ENCODE results near the gene CAMKMT. TPM values are rescaled to one million over a fixed set of nuclear protein-coding genes. Genes with fewer than 3 reads are reported as not detected.
"Not testable (repeated sequence)": the region's sequence is repeated elsewhere in the genome, so short reads cannot be mapped to it uniquely, and the experiment has no call there.

The CAMKMT gene
- total RNA-seq, 1 donor from 2014 or later: 11.9 TPM

GRCh38 chr2:44495035-44495434, 133.3 kb downstream of the CAMKMT start:
- Mint-ChIP-seq H3K4me1 (peaks cover 4% of the 10 kb centered on the region), H3K4me3 (no peak overlapping the region), H3K27me3 (ENCODE audit: low read depth) (no peaks in the 10 kb centered on the region)

GRCh38 chr2:44495544-44495943, 133.8 kb downstream of the CAMKMT start:
- H3K9me3 Mint-ChIP-seq: no peaks in the 10 kb centered on the region
- DNase-seq (ENCODE audit: low read depth, low spot score): no peak
- H3K4me1 Mint-ChIP-seq: peaks cover 4% of the 10 kb centered on the region
- no peaks in the 10 kb centered on the region for H3K27me3 Mint-ChIP-seq (ENCODE audit: low read depth)
- H3K27ac Mint-ChIP-seq (ENCODE audit: unreplicated experiment): no peak overlapping the region
- H3K4me3 Mint-ChIP-seq: no peak overlapping the region
- H3K36me3 Mint-ChIP-seq (ENCODE audit: low read depth): no peaks in the 10 kb centered on the region
- TF ChIP-seq CTCF (conservative IDR thresholded peaks at IDR 0.05): no peak

More at GRCh38 chr2:44495035-44495434, 133.3 kb downstream of the CAMKMT start:
- no peaks in the 10 kb centered on the region for H3K36me3 Mint-ChIP-seq (ENCODE audit: low read depth)
- no peak for DNase-seq (ENCODE audit: low read depth, low spot score)
- no peak for TF ChIP-seq CTCF (conservative IDR thresholded peaks at IDR 0.05)
- no peaks in the 10 kb centered on the region for H3K9me3 Mint-ChIP-seq
- H3K27ac Mint-ChIP-seq (ENCODE audit: unreplicated experiment): no peak overlapping the region

GRCh38 chr2:44496130-44496529, 134.4 kb downstream of the CAMKMT start:
- Mint-ChIP-seq H3K4me1 (peaks cover 4% of the 10 kb centered on the region), H3K9me3 (no peaks in the 10 kb centered on the region), H3K36me3 (ENCODE audit: low read depth) (no peaks in the 10 kb centered on the region), H3K4me3 (no peak overlapping the region), H3K27me3 (ENCODE audit: low read depth) (no peaks in the 10 kb centered on the region), H3K27ac (ENCODE audit: unreplicated experiment) (no peak overlapping the region)
- DNase-seq (ENCODE audit: low read depth, low spot score): no peak
- TF ChIP-seq CTCF (conservative IDR thresholded peaks at IDR 0.05): no peak

GRCh38 chr2:44498551-44498950, 136.8 kb downstream of the CAMKMT start:
- no peaks in the 10 kb centered on the region for H3K9me3 Mint-ChIP-seq
- DNase-seq (ENCODE audit: low read depth, low spot score): no peak
- no peak for TF ChIP-seq CTCF (conservative IDR thresholded peaks at IDR 0.05)
- no peaks in the 10 kb centered on the region for H3K27me3 Mint-ChIP-seq (ENCODE audit: low read depth)
- no peak overlapping the region for H3K27ac Mint-ChIP-seq (ENCODE audit: unreplicated experiment)
- H3K36me3 Mint-ChIP-seq (ENCODE audit: low read depth): no peaks in the 10 kb centered on the region
- peaks cover 4% of the 10 kb centered on the region for H3K4me1 Mint-ChIP-seq
- no peak overlapping the region for H3K4me3 Mint-ChIP-seq

- not testable (repeated sequence) for H3K4me1 Mint-ChIP-seq
Measured at GRCh38 chr2:44505664-44506063, 143.9 kb downstream of the CAMKMT start.

GRCh38 chr2:44510246-44510645, 148.5 kb downstream of the CAMKMT start:
- TF ChIP-seq CTCF (conservative IDR thresholded peaks at IDR 0.05): no peak
- Mint-ChIP-seq H3K4me3 (no peak overlapping the region), H3K36me3 (ENCODE audit: low read depth) (no peaks in the 10 kb centered on the region)

More at GRCh38 chr2:44505664-44506063, 143.9 kb downstream of the CAMKMT start:
- H3K4me3 Mint-ChIP-seq; H3K27me3 Mint-ChIP-seq (ENCODE audit: low read depth); DNase-seq (ENCODE audit: low read depth, low spot score); H3K36me3 Mint-ChIP-seq (ENCODE audit: low read depth); H3K27ac Mint-ChIP-seq (ENCODE audit: unreplicated experiment); H3K9me3 Mint-ChIP-seq: not testable (repeated sequence)

More at GRCh38 chr2:44510246-44510645, 148.5 kb downstream of the CAMKMT start:
- no peak overlapping the region for H3K27ac Mint-ChIP-seq (ENCODE audit: unreplicated experiment)
- peaks cover 10% of the 10 kb centered on the region for H3K4me1 Mint-ChIP-seq
- H3K9me3 Mint-ChIP-seq: no peaks in the 10 kb centered on the region
- no peak for DNase-seq (ENCODE audit: low read depth, low spot score)
- no peaks in the 10 kb centered on the region for H3K27me3 Mint-ChIP-seq (ENCODE audit: low read depth)

All from neural crest cell (in vitro differentiated cells).